Panc1 (cell line): Measurements from ENCODE around the gene UMAD1. TPM values are rescaled to one million over a fixed set of nuclear protein-coding genes. Genes with fewer than 3 reads are reported as not detected.

Source experiments
- ATAC-seq: fragments of 200-7000 bp; cut with Tn5 transposase; 2 replicates; pipeline ENCODE4 v1.9.1; 2020; ENCODE audit warnings: mild to moderate bottlenecking, moderate library complexity
- BruUV-seq: library from RNA; stranded (reverse); fragments of 400-500 nt; replicated peaks from 2 replicates; lab custom pipeline; 2021; lab: Mats Ljungman, UMichigan
- CTCF ChIA-PET: fragments of 300-600 bp; sonication (Branson Sonifier 250); formaldehyde crosslinking; loops from one replicate; lab custom pipeline; 2022; ENCODE audit warnings: antibody characterized with exemption; lab: Charles Lee
- POLR2A ChIA-PET: fragments of 300-600 bp; sonication (Branson Sonifier 250); formaldehyde crosslinking; loops from one replicate; lab custom pipeline; 2022; ENCODE audit warnings: antibody characterized with exemption; lab: Charles Lee
- DNase-seq: peaks from one replicate; pipeline ENCODE4 v3.0.0-alpha.2; 2010; ENCODE audit warnings: low read depth, low spot score
- H3K27ac ChIP-seq: 2 replicates; pipeline ENCODE4 v1.5.1; 2011; ENCODE audit warnings: mild to moderate bottlenecking, low read length, inconsistent platforms
- H3K27me3 ChIP-seq: fragments of 200-500 bp; sonication (Bioruptor generic); 2 replicates; pipeline ENCODE4 v1.6.0; 2014; ENCODE audit warnings: low read length, inconsistent platforms; ENCODE audit not compliant: control insufficient read depth, insufficient read depth
- H3K36me3 ChIP-seq: fragments of 200-500 bp; sonication (Bioruptor generic); 2 replicates; pipeline ENCODE4 v1.5.1; 2014; ENCODE audit warnings: inconsistent platforms, mild to moderate bottlenecking, low read length, moderate library complexity; ENCODE audit not compliant: control insufficient read depth, insufficient read depth
- H3K4me1 ChIP-seq: 2 replicates; pipeline ENCODE4 v1.5.1; 2011; ENCODE audit warnings: inconsistent platforms, mild to moderate bottlenecking, low read length, moderate library complexity; ENCODE audit not compliant: control insufficient read depth, insufficient read depth
- H3K4me3 ChIP-seq, 2 experiments: 2 replicates each; pipeline ENCODE4 v1.5.1; 2011 to 2012; ENCODE audit warnings: low read depth in 2 of 2, low read length in 2 of 2, mild to moderate bottlenecking in 2 of 2, inconsistent platforms in 1 of 2, moderate library complexity in 1 of 2
- H3K9me3 ChIP-seq: fragments of 200-500 bp; sonication (Bioruptor generic); 2 replicates; pipeline ENCODE4 v1.5.1; 2014; ENCODE audit warnings: low read depth, mild to moderate bottlenecking, inconsistent platforms, low read length, moderate library complexity; ENCODE audit not compliant: control insufficient read depth, insufficient read depth
- POLR2AphosphoS5 ChIP-seq: IDR thresholded peaks from 2 replicates; pipeline ENCODE4 v1.6.1; 2012; ENCODE audit warnings: mild to moderate bottlenecking, low read depth, low read length, moderate library complexity
- SIN3A ChIP-seq: IDR thresholded peaks from 2 replicates; pipeline ENCODE4 v1.6.1; 2012; ENCODE audit warnings: low read depth, mild to moderate bottlenecking, low read length, moderate library complexity, borderline replicate concordance; ENCODE audit not compliant: insufficient read depth
- TCF7L2 ChIP-seq: IDR thresholded peaks from 2 replicates; pipeline ENCODE4 v1.6.1; 2011; ENCODE audit warnings: mild to moderate bottlenecking, low read depth, low read length, inconsistent platforms
- in situ Hi-C: cut with HindIII; loops from 2 replicates; pipeline ENCODE4 v1.10.0; 2016; ENCODE audit warnings: low sequenced_read_pairs, low pct_unique_long_range_greater_than_20kb
- intact Hi-C: fragments of 100-400 bp; cut with micrococcal nuclease; formaldehyde crosslinking; loops from one replicate; pipeline ENCODE4 v1.10.0; 2022; ENCODE audit not compliant: unreplicated experiment
- total RNA-seq: library from RNA; stranded (reverse); gene quantifications from one replicate; pipeline ENCODE4 v1.2.1, GENCODE V29; 2021; ENCODE audit not compliant: unreplicated experiment
- TF ChIP-seq, protein P1 (sequence below), 2 experiments: IDR thresholded peaks; 2 replicates each; pipeline ENCODE4 v1.6.1; 2011 to 2012; ENCODE audit warnings: low read depth in 2 of 2, control low read depth in 1 of 2, low read length in 1 of 2, mild to moderate bottlenecking in 1 of 2, moderate library complexity in 1 of 2; ENCODE audit not compliant: insufficient read depth in 1 of 2
- TF ChIP-seq, protein P2 (sequence below): fragments of 450-650 bp; IDR thresholded peaks from 2 replicates; pipeline ENCODE4 v1.5.1; 2017; ENCODE audit warnings: mild to moderate bottlenecking

UMAD1 gene
- total RNA-seq, 1 experiment from 2014 or later, result 19.9 TPM

DNA sequence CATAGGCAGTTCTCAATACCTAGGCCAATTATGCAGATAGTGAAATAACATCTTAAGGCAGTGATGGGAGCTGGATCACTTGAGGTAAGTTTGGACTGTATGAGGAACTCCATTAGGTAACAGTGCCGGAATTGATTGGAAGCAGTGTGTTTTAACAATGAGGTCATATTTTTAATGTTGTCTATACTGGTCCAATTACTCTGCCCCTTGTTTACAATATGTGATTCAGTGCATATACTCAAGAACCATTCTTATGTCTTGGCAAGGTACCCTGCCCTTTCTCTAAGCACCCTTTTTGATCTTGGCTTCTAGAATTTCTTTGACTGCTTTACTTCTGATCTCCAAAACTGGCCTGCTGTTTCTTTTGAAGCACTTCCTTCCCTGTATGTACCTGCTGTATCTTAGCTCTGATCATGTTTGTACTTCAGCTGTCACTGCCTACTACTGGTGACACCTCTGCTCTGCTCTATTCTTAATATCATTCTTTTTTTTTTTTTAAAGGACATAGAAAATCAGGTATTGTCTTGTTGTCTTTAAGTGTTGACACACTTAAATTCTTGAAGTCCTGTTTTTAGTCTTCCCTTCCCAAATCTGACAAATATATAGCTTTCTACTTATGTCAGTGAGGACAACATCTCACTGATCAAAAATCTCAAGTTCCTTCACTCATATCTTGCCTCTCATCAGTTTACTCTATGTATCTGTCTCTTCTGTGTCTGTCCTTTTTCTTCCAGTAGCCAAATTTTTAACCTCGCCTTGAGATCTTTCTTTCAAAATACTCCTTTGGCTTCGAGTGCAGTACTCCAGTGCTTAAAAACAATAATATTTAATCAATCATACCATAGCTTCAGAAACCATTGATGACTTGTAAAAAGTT lies 124.2 kb downstream of the UMAD1 start:
- Histone ChIP-seq H3K9me3 (no peaks in the 10 kb centered on the region), H3K4me3 (no peak overlapping the region), H3K27me3 (no peaks in the 10 kb centered on the region), H3K4me1 (peaks cover 8% of the 10 kb centered on the region; the same call in 1 of the 2 replicates), H3K27ac (no peak overlapping the region; the same call in 1 of the 2 replicates), H3K36me3 (no peaks in the 10 kb centered on the region)
- no TSS peak for BruUV-seq
- in situ Hi-C loops, result no loop called here
- TF ChIP-seq, protein P1, sequence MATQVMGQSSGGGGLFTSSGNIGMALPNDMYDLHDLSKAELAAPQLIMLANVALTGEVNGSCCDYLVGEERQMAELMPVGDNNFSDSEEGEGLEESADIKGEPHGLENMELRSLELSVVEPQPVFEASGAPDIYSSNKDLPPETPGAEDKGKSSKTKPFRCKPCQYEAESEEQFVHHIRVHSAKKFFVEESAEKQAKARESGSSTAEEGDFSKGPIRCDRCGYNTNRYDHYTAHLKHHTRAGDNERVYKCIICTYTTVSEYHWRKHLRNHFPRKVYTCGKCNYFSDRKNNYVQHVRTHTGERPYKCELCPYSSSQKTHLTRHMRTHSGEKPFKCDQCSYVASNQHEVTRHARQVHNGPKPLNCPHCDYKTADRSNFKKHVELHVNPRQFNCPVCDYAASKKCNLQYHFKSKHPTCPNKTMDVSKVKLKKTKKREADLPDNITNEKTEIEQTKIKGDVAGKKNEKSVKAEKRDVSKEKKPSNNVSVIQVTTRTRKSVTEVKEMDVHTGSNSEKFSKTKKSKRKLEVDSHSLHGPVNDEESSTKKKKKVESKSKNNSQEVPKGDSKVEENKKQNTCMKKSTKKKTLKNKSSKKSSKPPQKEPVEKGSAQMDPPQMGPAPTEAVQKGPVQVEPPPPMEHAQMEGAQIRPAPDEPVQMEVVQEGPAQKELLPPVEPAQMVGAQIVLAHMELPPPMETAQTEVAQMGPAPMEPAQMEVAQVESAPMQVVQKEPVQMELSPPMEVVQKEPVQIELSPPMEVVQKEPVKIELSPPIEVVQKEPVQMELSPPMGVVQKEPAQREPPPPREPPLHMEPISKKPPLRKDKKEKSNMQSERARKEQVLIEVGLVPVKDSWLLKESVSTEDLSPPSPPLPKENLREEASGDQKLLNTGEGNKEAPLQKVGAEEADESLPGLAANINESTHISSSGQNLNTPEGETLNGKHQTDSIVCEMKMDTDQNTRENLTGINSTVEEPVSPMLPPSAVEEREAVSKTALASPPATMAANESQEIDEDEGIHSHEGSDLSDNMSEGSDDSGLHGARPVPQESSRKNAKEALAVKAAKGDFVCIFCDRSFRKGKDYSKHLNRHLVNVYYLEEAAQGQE (IDR thresholded peaks at IDR 0.05; ENCODE audit: insufficient read depth in 1 of 2, low read depth in 2 of 2, low read length in 1 of 2), result no peak
- TF ChIP-seq POLR2AphosphoS5 (no peak), SIN3A (no peak), TCF7L2 (no peak)
- TF ChIP-seq, protein P2, sequence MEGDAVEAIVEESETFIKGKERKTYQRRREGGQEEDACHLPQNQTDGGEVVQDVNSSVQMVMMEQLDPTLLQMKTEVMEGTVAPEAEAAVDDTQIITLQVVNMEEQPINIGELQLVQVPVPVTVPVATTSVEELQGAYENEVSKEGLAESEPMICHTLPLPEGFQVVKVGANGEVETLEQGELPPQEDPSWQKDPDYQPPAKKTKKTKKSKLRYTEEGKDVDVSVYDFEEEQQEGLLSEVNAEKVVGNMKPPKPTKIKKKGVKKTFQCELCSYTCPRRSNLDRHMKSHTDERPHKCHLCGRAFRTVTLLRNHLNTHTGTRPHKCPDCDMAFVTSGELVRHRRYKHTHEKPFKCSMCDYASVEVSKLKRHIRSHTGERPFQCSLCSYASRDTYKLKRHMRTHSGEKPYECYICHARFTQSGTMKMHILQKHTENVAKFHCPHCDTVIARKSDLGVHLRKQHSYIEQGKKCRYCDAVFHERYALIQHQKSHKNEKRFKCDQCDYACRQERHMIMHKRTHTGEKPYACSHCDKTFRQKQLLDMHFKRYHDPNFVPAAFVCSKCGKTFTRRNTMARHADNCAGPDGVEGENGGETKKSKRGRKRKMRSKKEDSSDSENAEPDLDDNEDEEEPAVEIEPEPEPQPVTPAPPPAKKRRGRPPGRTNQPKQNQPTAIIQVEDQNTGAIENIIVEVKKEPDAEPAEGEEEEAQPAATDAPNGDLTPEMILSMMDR, result peak; percentile 15; the same call in 1 of the 2 replicates
- DNase-seq (no peak), ATAC-seq (no peak)
- ChIA-PET POLR2A (interaction anchor here (0.6 kb wide), 1 partner anchor 465 kb away, joined by 3 read pairs; no protein-coding TSS in a partner anchor), CTCF (interaction anchor here (0.5 to 0.6 kb wide), 2 partner anchors 144 to 146 kb away, joined by 3 to 6 read pairs; no protein-coding TSS in a partner anchor)
- intact Hi-C loops, result loop anchor here (5.0 to 10.0 kb wide), 4 partner anchors 82 to 450 kb away; no protein-coding TSS in a partner anchor

DNA sequence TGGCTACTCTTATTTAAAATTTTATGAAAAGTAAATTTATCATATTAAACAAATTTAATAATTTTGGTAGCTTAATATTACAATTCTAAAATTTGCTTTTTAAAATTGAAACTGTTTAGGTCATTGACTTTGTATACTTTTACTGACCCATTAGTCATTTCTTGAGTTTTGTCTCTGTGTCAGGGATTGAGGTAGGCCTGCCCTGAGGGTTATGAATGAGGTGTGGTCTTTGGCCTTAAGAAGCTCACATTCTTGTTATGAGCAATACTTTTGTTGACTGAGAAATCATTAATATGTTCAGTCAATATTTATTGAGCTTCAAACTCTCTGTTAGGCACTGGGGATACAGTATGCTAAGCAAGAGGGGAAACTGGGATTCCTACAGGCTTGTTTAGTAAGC lies 124.9 kb downstream of the UMAD1 start:
- intact Hi-C loops (loop anchor here (10.0 kb wide), 3 partner anchors 171 to 449 kb away; no protein-coding TSS in a partner anchor), in situ Hi-C loops (no loop called here)
- POLR2A ChIA-PET, result no interaction called here
- ATAC-seq (no peak), DNase-seq (no peak)
- BruUV-seq, result no TSS peak
- no peaks in the 10 kb centered on the region for H3K9me3 ChIP-seq
- H3K27me3 ChIP-seq, result no peaks in the 10 kb centered on the region
- no peaks in the 10 kb centered on the region for H3K36me3 ChIP-seq
- no peak overlapping the region for H3K4me3 ChIP-seq
- CTCF ChIA-PET, result no interaction called here
- H3K27ac ChIP-seq, result no peak overlapping the region
- peaks cover 8% of the 10 kb centered on the region; the same call in 1 of the 2 replicates for H3K4me1 ChIP-seq
- TF ChIP-seq TCF7L2, result no peak
- no peak for TF ChIP-seq SIN3A
- TF ChIP-seq, protein P2, result no peak
- no peak for TF ChIP-seq POLR2AphosphoS5
